Progenitor cell of endocrine pancreas (in vitro differentiated cells): ENCODE results near the gene ZNF564. TPM values are rescaled to one million over a fixed set of nuclear protein-coding genes. Genes with fewer than 3 reads are reported as not detected.

Experiments used
- DNase-seq: peaks from one replicate; pipeline ENCODE4 v3.0.0; 2021; ENCODE audit warnings: low spot score; ENCODE audit not compliant: unreplicated experiment
- H3K27ac Mint-ChIP-seq: 2 replicates; pipeline ENCODE4 v1.8.0; 2021; ENCODE audit warnings: mild to moderate bottlenecking, moderate library complexity, mixed read lengths
- H3K27me3 Mint-ChIP-seq: 2 replicates; pipeline ENCODE4 v1.8.0; 2021; ENCODE audit warnings: mixed read lengths
- H3K36me3 Mint-ChIP-seq: 2 replicates; pipeline ENCODE4 v1.8.0; 2022; ENCODE audit warnings: mixed read lengths; ENCODE audit not compliant: insufficient read depth
- H3K4me1 Mint-ChIP-seq: 2 replicates; pipeline ENCODE4 v1.8.0; 2021; ENCODE audit warnings: low read depth, mixed read lengths
- H3K4me3 Mint-ChIP-seq: 2 replicates; pipeline ENCODE4 v1.8.0; 2021; ENCODE audit warnings: low read depth, mild to moderate bottlenecking, moderate library complexity, mixed read lengths
- H3K9me3 Mint-ChIP-seq: 2 replicates; pipeline ENCODE4 v1.8.0; 2021; ENCODE audit warnings: low read depth, mixed read lengths
- CTCF ChIP-seq: fragments of 200-600 bp; sonication (generic); IDR thresholded peaks from one replicate; pipeline ENCODE4 v1.5.0; 2021; ENCODE audit warnings: antibody characterized with exemption, mild to moderate bottlenecking; ENCODE audit not compliant: unreplicated experiment
- total RNA-seq: library from RNA; stranded (reverse); gene quantifications from 2 replicates; pipeline ENCODE4 v1.2.1, GENCODE V29; 2021

ZNF564 gene
- total RNA-seq, 1 donor from 2014 or later = 23.1 TPM

GRCh38 chr19:12555456-12555930 is 4.2 kb upstream of the ZNF564 start:
- H3K36me3 Mint-ChIP-seq = no peaks in the 10 kb centered on the region

GRCh38 chr19:12546903-12547302 is 4.4 kb downstream of the ZNF564 start:
- Mint-ChIP-seq H3K9me3 (peaks cover 34% of the 10 kb centered on the region), H3K27me3 (no peaks in the 10 kb centered on the region), H3K36me3 (peaks cover 55% of the 10 kb centered on the region), H3K4me3 (no peak overlapping the region), H3K27ac (no peak overlapping the region), H3K4me1 (peaks cover 21% of the 10 kb centered on the region)
- no peak for DNase-seq
- no peak for TF ChIP-seq CTCF

More at GRCh38 chr19:12555456-12555930, 4.2 kb upstream of the ZNF564 start:
- TF ChIP-seq CTCF = peak; percentile 13
- no peak for DNase-seq
- H3K9me3 Mint-ChIP-seq = no peaks in the 10 kb centered on the region
- no peak overlapping the region for H3K27ac Mint-ChIP-seq
- H3K4me1 Mint-ChIP-seq = peaks cover 8% of the 10 kb centered on the region
- no peak overlapping the region for H3K4me3 Mint-ChIP-seq
- peaks cover 10% of the 10 kb centered on the region for H3K27me3 Mint-ChIP-seq

GRCh38 chr19:12546068-12546467 is 5.2 kb downstream of the ZNF564 start:
- no peak overlapping the region for H3K27ac Mint-ChIP-seq

GRCh38 chr19:12545267-12545666 is 6.0 kb downstream of the ZNF564 start:
- H3K9me3 Mint-ChIP-seq = peaks cover 34% of the 10 kb centered on the region
- no peak overlapping the region for H3K27ac Mint-ChIP-seq
- peaks cover 65% of the 10 kb centered on the region for H3K36me3 Mint-ChIP-seq

More at GRCh38 chr19:12546068-12546467, 5.2 kb downstream of the ZNF564 start:
- no peak for TF ChIP-seq CTCF
- Mint-ChIP-seq H3K27me3 (no peaks in the 10 kb centered on the region), H3K9me3 (peaks cover 34% of the 10 kb centered on the region), H3K4me1 (peaks cover 16% of the 10 kb centered on the region), H3K36me3 (peaks cover 61% of the 10 kb centered on the region), H3K4me3 (no peak overlapping the region)
- no peak for DNase-seq

GRCh38 chr19:12544401-12544876 is 6.8 kb downstream of the ZNF564 start:
- Mint-ChIP-seq H3K27ac (no peak overlapping the region), H3K27me3 (no peaks in the 10 kb centered on the region), H3K9me3 (peaks cover 38% of the 10 kb centered on the region), H3K4me3 (no peak overlapping the region), H3K36me3 (peaks cover 67% of the 10 kb centered on the region), H3K4me1 (peaks cover 12% of the 10 kb centered on the region)
- TF ChIP-seq CTCF = no peak
- DNase-seq = no peak

More at GRCh38 chr19:12545267-12545666, 6.0 kb downstream of the ZNF564 start:
- TF ChIP-seq CTCF = no peak
- Mint-ChIP-seq H3K4me1 (peaks cover 16% of the 10 kb centered on the region), H3K4me3 (no peak overlapping the region), H3K27me3 (no peaks in the 10 kb centered on the region)
- no peak for DNase-seq
